WTC11 (cell line): ENCODE results near the gene MAP7D2.

ENCODE experiments used
- NFE2L1 ChIP-seq: sonication (generic); formaldehyde crosslinking; IDR thresholded peaks from 2 replicates; pipeline ENCODE4 v1.8.1; 2023; ENCODE audit warnings: missing genetic modification reagents
- SP1 ChIP-seq: sonication (generic); formaldehyde crosslinking; conservative IDR thresholded peaks from 2 replicates; pipeline ENCODE4 v1.8.1; 2022; ENCODE audit warnings: missing genetic modification reagents

DNA sequence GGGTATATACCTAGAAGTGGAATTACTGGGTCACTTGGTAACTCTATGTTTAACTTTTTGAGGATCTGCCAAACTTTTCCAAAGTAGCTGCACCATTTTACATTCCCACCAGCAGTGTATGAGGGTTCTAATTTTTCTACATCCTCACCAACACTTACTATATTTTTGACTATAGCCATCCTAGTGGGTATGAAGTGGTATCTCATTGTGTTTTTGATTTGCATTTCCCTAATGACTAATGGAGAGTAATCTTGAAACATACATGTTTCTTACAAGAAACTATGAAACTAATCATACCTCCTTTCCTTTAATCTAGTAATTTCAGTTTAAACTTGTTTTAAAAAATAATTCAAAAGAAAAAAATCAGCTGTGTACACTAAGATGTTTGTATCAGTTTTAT lies 143.7 kb downstream of the MAP7D2 start:
- no peak for TF ChIP-seq NFE2L1 (CRISPR knock-in tag)
- no peak for TF ChIP-seq SP1 (CRISPR knock-in tag)
